Urinary bladder (tissue), 4 donors: Measurements from ENCODE around the gene NARS2. TPM values are rescaled to one million over a fixed set of nuclear protein-coding genes. Genes with fewer than 3 reads are reported as not detected.
A peak's percentile ranks its signal among the peaks of the same experiment; 100 is the strongest.

Experiments used
- DNase-seq: peaks from one replicate; pipeline ENCODE4 v3.0.0-alpha.2; 2015; ENCODE audit errors: extremely low spot score
- H3K27ac ChIP-seq: one replicate; pipeline ENCODE4 v1.5.1; 2013; ENCODE audit warnings: low read depth, mild to moderate bottlenecking, moderate library complexity
- H3K36me3 ChIP-seq: one replicate; pipeline ENCODE4 v1.6.1; 2013; ENCODE audit warnings: mild to moderate bottlenecking, moderate library complexity; ENCODE audit not compliant: insufficient read depth
- H3K4me1 ChIP-seq: one replicate; pipeline ENCODE4 v1.6.1; 2013; ENCODE audit warnings: mild to moderate bottlenecking, moderate library complexity; ENCODE audit not compliant: insufficient read depth
- H3K4me3 ChIP-seq: one replicate; pipeline ENCODE4 v1.5.1; 2013; ENCODE audit warnings: low read depth, low read length
- WGBS: extraction: QIAGEN DNeasy Blood & Tissue Kit; methylation state at CpG from one replicate; pipeline ENCODE4 v1.1.7; 2013; 5-methylcytosine and 5-hydroxymethylcytosine counted together
- polyA plus RNA-seq: library from polyadenylated mRNA; stranded (reverse); fragments of 200-250 nt; gene quantifications from one replicate; pipeline ENCODE4 v1.2.3, GENCODE V29; 2013
- total RNA-seq: library from RNA; depleted of rRNA; stranded (reverse); fragments of >200 nt; gene quantifications from one replicate; pipeline ENCODE4 v1.2.3, GENCODE V29; 2014
- donor health status: healthy with polysubstance abuse.
- donor health status: healthy.

NARS2 gene
- total and polyA plus RNA-seq, 2 donors, result 10.7 to 17.6 TPM

DNA sequence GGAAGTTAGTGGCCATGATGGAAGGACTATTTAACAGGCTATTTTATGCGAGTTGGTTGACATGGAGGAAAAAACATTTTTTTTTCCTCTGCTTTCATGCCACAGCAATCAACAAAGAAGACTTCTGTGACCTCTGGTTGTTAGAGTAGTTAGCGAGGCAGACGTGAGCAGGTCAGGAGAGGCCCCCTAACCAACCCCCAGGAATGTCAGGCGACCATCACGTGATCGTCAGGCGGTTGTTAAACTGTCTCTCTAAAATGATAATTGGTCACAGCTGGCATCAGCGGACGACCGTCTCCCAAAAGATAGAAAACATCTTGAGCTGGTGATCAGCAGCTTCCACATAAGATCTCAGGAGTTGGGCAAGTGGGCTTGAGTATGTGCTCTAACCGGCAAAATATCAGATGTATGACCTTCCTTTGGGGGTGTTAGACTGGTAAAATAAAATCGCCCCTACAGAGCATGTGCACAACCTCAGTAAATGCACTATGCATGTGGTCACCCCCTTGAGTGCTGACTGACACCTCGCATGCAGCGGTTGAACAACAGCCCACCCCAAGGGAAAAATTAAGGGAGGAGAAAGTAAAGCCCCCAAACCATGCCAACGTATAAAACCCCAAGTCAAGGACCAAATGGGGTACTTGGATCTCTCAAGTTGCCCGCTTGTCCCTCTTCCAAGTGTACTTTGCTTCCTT is 20.9 kb upstream of the NARS2 start:
- Histone ChIP-seq H3K27ac (no peak overlapping the region), H3K36me3 (no peaks in the 10 kb centered on the region), H3K4me3 (no peak overlapping the region), H3K4me1 (no peaks in the 10 kb centered on the region)
- 46% methylated on average over 16 of the region's 16 CpGs for WGBS
- DNase-seq, result no peak

DNA sequence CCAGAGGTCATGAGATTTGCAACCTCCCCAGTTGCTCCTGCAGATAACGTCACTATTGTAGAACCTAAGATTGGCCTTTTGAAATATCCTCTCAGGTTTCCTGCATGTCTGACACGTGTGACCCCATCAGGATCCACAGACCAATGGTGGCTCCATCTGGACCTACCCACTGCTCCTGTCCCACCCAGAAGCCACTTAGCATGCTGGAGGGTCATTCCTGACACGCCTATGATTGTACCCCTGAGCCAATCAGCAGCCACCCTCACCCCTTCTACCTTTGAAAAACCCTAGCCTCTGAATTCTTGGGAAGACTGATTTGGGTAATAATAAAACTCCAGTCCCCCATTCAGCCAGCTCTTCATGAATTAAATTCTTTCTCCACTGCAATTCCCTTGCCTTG is 20.1 kb upstream of the NARS2 start:
- Histone ChIP-seq H3K36me3 (no peaks in the 10 kb centered on the region), H3K27ac (no peak overlapping the region), H3K4me3 (no peak overlapping the region), H3K4me1 (no peaks in the 10 kb centered on the region)
- DNase-seq, result no peak
- 93% methylated on average over 3 of the region's 3 CpGs for WGBS

DNA sequence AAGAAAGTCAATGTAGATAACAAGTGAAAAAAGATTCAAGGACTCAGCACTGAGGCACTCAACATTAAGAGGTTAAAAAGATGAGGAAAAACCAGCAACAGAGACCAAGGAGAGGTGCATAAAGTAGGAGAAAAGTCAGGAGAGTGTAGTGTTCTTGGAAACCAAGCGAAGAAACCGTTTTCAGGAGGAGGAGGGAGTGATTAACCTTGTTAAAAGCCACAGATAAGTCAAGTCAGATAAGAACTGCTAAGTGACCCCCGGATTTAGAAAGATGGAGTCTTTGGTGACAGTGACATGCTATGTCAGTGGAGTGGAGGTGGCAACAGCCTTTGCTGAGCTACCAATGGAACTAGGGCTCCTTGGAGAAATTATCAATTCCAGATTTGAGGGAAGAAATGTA is 13.9 kb upstream of the NARS2 start:
- Histone ChIP-seq H3K27ac (no peak overlapping the region), H3K36me3 (no peaks in the 10 kb centered on the region), H3K4me1 (no peaks in the 10 kb centered on the region), H3K4me3 (no peak overlapping the region)
- 33% methylated on average over 3 of the region's 3 CpGs for WGBS
- no peak for DNase-seq

DNA sequence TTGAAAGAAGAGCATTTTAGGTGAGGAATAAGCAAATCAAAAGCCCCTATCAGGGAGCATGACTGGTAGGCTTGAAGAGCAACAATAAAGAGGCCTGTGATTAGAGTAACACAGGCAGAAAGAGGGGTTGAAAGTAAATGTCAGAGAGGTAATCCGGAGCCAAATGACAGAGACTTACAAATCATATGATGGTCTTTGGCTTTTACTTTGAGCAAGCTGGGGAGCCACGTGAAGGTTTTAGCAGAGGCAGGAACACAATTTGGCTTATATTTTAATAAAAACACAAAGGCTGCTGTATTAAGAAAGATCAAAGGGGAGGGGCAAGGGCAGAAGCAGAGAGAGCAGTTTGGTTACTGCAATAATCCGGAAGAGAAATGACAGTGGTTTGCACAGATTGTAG is 12.8 kb upstream of the NARS2 start:
- H3K4me1 ChIP-seq, result no peaks in the 10 kb centered on the region
- H3K36me3 ChIP-seq, result no peaks in the 10 kb centered on the region
- no peak overlapping the region for H3K4me3 ChIP-seq
- H3K27ac ChIP-seq, result no peak overlapping the region
- WGBS, result 70% methylated on average over 3 of the region's 3 CpGs
- no peak for DNase-seq

DNA sequence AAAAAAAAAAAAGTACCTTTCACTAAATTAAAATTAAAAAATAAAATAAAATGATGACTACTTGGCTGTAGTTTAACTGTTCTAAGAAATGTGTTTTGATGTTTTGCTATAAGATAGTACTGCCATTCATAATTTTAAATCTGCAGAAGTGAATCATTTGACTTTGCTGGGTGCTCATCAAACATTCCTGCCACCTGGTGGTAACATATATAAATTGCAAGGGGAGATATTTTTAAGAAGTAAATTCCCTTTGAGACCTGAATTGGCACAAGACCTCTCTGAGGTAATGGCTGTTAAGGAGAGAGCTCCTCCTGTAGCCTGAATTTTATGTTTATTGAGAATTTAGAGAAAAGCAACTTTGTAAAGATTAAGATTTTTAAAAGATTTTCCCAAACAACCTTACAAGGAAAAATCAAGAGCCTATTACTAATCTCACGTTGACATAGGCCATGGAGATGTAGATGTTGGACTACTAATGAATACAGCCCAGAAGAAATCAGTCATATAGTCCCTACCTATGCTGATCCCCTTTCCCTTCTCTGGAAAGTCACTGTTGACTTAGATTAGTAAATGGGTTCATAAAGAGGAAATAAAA is 11.9 kb upstream of the NARS2 start:
- Histone ChIP-seq H3K4me3 (no peak overlapping the region), H3K36me3 (no peaks in the 10 kb centered on the region), H3K4me1 (no peaks in the 10 kb centered on the region), H3K27ac (no peak overlapping the region)
- DNase-seq, result no peak
- WGBS, result 93% methylated on average over 1 of the region's 1 CpG

DNA sequence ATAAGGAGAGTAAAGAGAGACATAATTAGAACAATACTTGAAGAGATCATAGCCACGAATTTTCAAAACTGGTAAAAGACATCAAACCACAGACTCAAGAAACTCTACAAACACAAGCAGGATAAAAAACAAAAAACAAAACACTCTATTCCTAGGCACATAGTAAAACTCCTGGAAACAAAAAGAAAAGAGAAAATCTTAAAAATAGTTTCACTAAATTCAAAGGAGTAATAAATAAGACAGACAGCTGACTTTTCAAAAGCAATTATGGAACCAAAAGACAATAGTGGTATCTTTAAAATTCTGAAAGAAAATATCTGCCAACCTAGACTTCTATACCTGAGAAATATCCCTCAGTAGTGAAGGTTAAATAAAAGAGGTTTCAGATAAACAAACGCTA is 9.2 kb upstream of the NARS2 start:
- no peak for DNase-seq
- no peak overlapping the region for H3K27ac ChIP-seq
- no peaks in the 10 kb centered on the region for H3K4me1 ChIP-seq
- H3K4me3 ChIP-seq, result no peak overlapping the region
- no peaks in the 10 kb centered on the region for H3K36me3 ChIP-seq
- 94% methylated on average over 2 of the region's 2 CpGs for WGBS

DNA sequence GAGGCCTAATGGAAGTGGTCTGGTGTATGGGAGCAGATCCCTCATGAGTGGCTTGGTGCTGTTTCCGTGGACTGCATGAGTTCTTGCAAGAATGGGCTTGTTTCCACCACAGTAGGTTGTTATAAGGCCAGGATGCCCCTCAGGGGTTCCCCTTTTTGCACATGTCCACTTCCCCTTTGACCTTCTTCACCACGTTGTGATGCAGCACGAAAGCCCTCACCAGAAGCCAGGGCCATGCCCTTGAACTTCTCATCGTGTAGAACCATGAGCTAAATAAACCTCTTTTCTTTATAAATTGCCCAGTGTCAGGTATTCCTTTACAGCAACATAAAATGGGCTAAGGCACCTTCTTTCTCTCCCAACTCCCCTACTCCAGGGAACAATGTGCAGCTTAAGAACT is 2.8 kb upstream of the NARS2 start:
- no peak for DNase-seq
- H3K4me1 ChIP-seq, result no peaks in the 10 kb centered on the region
- no peak overlapping the region for H3K27ac ChIP-seq
- H3K4me3 ChIP-seq, result no peak overlapping the region
- no peaks in the 10 kb centered on the region for H3K36me3 ChIP-seq
- WGBS, result 78% methylated on average over 4 of the region's 4 CpGs

DNA sequence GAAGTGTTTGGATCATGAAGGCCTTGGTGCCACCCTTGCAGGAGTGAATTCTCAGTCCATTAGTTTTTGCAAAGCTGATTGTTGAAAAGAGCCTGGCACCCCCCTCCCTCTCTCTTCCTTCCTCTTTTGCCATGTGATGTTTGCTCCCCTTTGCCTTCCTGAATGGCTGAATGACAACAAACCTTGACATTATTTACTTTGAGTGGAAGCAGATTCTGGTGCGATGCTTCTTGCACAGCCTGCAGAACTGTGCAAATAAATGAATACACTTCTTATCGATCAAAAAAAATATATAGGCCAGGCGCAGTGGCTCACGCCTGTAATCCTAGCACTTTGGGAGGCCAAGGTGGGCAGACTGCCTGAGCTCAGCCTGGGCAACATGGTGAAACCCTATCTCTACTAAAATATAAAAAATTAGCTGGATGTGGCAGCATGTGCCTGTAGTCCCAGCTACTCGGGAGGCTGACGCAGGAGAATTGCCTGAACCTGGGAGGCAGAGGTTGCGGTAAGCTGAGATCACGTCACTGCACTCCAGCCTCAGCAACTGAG is 2.0 kb upstream of the NARS2 start:
- Histone ChIP-seq H3K4me3 (no peak overlapping the region), H3K36me3 (no peaks in the 10 kb centered on the region), H3K4me1 (no peaks in the 10 kb centered on the region), H3K27ac (no peak overlapping the region)
- 81% methylated on average over 8 of the region's 8 CpGs for WGBS
- no peak for DNase-seq

DNA sequence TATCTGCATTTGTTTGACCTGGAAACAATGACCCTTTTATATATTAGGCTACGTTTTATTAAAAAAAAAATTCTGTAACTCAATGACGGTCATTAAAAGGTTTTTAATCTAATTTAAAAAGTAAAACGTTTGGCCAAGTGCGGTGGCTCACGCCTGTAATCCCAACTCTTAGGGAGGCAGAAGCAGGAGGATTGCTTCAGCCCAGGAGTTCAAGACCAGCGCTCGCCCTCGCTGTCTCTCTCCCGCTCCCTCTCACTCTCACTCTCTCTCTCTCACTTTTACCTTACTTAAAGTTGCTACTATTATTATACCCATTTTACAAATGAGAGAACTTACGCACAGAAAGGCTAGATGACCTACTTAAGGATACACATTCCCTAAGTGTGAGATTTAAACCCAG is 814 bp upstream of the NARS2 start:
- 57% methylated on average over 10 of the region's 10 CpGs for WGBS
- H3K4me1 ChIP-seq, result no peaks in the 10 kb centered on the region
- H3K4me3 ChIP-seq, result peak overlapping the region; percentile 68
- H3K27ac ChIP-seq, result peak overlapping the region; percentile 30
- DNase-seq, result no peak
- H3K36me3 ChIP-seq, result peaks cover 3% of the 10 kb centered on the region

DNA sequence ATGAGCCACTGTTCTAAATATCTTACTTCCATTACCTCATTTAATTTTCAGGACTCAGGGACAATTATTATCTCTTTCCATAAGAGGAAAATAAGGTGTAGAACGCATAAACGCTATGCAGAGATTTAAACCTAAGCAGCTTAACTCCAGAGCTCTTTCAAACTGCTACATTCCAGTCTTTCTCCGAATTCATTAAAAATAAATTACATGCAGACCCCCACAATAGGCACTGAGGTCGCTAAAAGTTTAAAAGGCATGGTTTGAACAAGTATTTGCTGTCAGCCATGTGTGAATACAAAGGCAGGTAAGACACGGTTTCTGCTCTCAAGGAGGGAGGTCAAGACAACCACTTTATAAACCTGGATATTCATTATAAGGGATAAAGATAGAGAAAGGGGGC is 983 bp downstream of the NARS2 start:
- peak overlapping the region; percentile 68 for H3K4me3 ChIP-seq
- H3K27ac ChIP-seq, result no peak overlapping the region
- no peaks in the 10 kb centered on the region for H3K4me1 ChIP-seq
- peaks cover 3% of the 10 kb centered on the region for H3K36me3 ChIP-seq
- WGBS, result 7% methylated on average over 5 of the region's 5 CpGs
- DNase-seq, result no peak

DNA sequence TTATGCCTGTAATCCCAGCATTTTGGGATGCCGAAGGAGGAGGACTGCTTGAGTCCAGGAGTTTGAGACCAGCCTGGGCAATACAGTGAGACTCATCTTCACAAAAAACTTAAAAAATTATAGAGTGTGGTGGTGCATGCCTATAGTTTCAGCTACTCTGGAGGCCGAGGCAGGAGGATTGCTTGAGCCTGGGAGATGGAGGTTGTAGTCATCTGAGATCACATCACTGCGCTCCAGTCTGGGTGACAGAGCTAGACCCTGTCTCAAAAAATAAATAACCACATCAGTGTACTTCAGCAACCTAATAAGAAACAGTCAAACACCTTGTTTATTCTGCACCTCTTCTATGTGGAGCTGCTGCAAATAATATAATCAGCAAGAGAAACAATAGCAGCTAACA is 1.4 kb downstream of the NARS2 start:
- H3K36me3 ChIP-seq, result peaks cover 3% of the 10 kb centered on the region
- H3K4me1 ChIP-seq, result no peaks in the 10 kb centered on the region
- H3K4me3 ChIP-seq, result no peak overlapping the region
- WGBS, result 64% methylated on average over 3 of the region's 3 CpGs
- no peak overlapping the region for H3K27ac ChIP-seq
- DNase-seq, result no peak

DNA sequence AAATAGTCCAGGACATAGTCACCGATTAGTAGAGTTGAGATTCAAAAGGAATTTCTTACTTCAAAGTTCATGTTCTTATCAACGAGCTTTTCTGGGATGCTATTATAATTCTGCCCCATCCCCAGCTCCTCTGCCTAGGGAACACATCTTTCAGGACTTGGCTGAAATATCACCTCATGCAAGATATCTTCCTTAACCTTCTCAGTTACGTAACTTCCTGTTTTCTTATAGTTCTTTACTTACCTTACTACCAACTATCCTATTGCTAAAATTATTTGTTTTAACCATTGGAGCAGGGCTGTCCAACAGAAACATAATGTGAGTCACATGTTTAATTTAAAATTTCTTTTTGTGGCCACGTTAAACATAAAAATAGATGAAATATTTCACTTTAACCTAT is 2.3 kb downstream of the NARS2 start:
- WGBS, result 73% methylated on average over 4 of the region's 4 CpGs
- no peak overlapping the region for H3K27ac ChIP-seq
- no peak for DNase-seq
- no peak overlapping the region for H3K4me3 ChIP-seq
- H3K36me3 ChIP-seq, result peaks cover 3% of the 10 kb centered on the region
- no peaks in the 10 kb centered on the region for H3K4me1 ChIP-seq

DNA sequence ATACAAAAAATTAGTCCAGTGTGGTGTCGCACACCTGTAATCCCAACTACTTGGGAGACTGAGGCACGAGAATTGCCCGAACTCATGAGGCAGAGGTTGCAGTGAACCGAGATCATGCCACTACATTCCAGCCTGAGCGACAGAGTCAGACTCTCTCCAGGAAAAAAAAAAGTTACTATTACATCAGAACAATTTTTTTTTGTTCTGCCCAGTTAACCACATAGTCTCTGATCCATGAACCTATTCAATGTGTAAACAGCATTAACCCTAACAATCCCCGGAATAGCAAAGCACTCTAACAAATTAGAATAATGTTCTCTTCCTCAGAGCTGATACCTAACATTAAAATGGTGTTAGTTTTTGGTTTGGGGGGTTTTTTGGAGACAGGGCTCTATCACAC is 4.6 kb downstream of the NARS2 start:
- WGBS, result 93% methylated on average over 6 of the region's 6 CpGs
- H3K4me1 ChIP-seq, result no peaks in the 10 kb centered on the region
- DNase-seq, result no peak
- H3K27ac ChIP-seq, result no peak overlapping the region
- H3K36me3 ChIP-seq, result peaks cover 3% of the 10 kb centered on the region
- no peak overlapping the region for H3K4me3 ChIP-seq

DNA sequence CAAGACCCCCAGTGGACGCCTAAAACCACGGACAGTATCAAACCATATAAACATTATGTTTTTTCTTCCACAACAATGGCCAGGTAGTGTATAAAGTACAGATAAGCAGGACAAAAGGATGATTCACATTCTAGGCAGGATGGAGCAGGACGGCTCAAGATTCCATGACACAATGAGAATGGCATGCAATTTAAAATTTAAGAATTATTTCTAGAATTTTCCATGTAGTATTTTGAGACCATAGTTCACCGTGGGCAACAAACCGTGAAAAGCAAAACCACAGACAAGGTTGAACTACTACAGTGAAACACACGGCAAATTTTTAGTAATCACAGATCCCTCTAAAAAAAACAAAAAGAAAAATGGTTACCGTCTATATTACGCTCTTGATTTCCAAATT is 7.5 kb downstream of the NARS2 start:
- no peaks in the 10 kb centered on the region for H3K4me1 ChIP-seq
- DNase-seq, result no peak
- 70% methylated on average over 8 of the region's 8 CpGs for WGBS
- H3K4me3 ChIP-seq, result no peak overlapping the region
- no peak overlapping the region for H3K27ac ChIP-seq
- peaks cover 3% of the 10 kb centered on the region for H3K36me3 ChIP-seq
